HG03039 (cell line): ENCODE data around the gene TMEM59.
"Not testable (repeated sequence)": the region's sequence is repeated elsewhere in the genome, so short reads cannot be mapped to it uniquely, and the experiment has no call there.

ENCODE experiments used
- ATAC-seq: cut with Tn5 transposase; IDR thresholded peaks from one replicate; pipeline ENCODE4 v1.9.1; 2021; ENCODE audit warnings: mild to moderate bottlenecking, moderate library complexity; ENCODE audit not compliant: unreplicated experiment

Gene TMEM59

DNA sequence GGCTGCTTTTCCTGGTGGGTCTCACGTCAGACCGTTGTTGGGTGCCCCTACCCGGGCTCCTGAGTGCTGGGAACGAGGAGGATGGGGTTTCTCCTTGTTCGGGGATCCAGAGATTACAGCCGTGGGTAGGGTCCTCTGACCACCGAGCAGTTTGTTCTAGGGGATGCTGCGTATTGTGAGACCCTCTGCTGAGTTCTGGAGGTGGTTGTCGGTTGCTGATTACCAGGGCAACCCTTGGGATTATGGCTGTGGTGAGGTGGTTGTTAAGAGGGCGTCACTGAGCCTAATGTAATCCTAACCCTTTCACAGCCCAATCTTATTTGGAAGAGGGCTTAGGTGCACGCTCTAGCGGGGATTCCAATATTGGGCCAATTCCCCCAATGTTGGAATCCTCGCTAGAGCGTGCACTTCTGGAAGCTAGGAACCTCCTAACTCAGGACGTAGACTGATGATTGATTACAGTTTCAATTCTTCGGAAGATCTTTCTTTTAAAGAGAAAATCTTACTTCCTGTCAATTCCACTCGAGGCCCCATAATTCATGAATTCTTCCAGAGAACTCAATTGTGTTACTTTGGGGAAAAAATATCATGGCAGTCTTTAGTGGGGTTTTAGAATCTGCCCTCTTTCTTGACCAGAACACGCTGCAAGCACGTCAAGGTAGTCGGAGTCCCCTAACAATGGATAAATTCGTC, 887 bp upstream of the TMEM59 start:
- ATAC-seq, result no peak

- ATAC-seq, result peak; percentile 0
These were observed 522 bp downstream of the TMEM59 start for GRCh38 chr1:54052431-54052933.

DNA sequence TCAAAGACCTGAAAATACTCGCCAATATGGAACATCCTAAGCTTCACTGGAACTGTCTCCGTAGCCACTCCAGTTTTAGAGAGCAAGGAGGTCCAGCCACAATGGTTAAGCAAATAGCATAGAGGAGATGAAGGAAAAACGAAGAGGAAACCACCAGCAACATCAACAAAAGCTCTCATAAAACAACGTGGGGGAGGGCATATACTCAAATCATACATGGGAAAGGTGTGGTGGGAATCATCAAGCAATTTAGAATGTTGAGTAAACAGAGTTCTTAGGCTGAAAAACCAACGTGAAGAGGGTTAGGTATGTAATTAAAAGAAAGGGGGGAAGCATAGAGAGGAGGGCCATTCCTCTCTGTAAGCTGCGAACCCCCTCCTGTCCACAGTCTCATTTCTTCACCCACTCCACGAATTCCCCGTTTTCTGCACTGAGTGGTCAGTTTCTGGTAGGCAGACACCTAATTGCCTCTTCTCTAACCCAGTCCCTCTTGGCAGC, 1.0 kb downstream of the TMEM59 start:
- ATAC-seq, result no peak

DNA sequence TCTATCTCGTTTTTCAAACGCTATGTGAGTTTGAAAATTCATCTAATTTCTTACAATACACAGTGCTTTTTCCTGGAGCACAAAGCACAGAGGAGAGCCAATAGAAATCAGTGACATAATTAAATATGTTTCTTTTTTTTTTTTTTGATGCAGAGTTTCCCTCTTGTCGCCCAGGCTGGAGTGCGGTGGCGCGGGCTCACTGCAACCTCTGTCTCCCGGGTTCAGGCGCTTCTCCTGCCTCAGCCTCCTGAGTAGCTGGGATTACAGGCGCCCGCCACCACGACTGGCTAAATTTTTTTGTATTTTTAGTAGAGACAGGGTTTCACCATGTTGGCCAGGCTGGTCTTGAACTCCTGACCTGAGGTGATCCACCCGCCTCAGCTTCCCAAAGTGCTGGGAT, 2.6 kb downstream of the TMEM59 start:
- ATAC-seq, result not testable (repeated sequence)

- ATAC-seq, result no peak
These were observed 5.4 kb downstream of the TMEM59 start for GRCh38 chr1:54047384-54048305.

DNA sequence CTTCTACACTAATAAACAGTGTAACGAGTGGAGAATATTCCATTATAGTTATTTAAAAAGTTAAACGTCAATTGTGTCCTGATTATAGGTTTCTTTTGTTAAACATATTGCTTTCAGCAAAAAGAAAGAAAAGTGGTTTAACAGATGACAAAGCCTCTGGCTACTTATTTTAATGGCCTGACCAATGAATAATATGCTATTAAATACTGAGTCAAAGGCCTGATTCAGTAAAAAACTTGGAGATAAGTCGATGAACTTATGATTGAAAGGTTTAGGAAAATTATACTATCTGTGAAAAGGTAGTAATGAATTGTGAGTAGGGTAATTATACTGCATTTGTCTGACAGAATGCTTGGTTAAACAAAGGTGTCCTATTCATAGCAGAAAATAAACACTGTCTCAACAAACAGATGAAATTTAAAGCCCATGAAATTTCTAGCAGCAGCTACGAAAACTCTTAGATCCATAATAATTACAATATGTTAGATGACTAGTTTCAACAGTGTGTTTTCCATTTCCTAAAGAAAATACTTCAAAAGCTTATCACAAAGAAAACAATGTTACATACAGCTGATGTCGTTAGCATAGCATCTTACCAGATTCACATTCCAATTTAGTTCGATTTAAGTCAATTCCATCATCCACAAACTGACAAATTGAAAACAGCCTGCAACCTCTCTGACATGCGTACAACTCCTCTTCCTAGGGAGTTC, 6.2 kb downstream of the TMEM59 start:
- ATAC-seq, result no peak

DNA sequence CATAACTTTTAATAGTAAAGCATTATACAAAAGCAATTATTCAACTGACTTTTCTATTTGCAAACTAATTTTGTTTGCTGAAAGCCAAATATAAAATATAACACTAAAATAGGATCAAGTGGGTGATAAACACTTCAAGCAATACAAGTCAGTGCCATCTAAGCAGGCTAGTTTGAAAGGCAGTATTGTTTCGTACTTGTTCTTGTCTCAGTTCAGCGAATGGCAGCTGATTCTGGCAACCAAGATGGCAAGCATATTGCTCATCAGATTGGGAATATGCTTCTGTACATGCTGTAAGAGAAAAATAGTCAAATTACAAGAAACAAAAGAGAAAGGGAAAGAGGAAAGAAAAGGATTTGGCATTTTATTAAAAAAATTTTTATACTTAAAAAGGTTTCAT, 7.5 kb downstream of the TMEM59 start:
- no peak for ATAC-seq

- ATAC-seq, result no peak
These were observed 11.2 kb downstream of the TMEM59 start for GRCh38 chr1:54041806-54042205.

GRCh38 chr1:54037476-54037875, 15.5 kb downstream of the TMEM59 start:
- ATAC-seq, result no peak

DNA sequence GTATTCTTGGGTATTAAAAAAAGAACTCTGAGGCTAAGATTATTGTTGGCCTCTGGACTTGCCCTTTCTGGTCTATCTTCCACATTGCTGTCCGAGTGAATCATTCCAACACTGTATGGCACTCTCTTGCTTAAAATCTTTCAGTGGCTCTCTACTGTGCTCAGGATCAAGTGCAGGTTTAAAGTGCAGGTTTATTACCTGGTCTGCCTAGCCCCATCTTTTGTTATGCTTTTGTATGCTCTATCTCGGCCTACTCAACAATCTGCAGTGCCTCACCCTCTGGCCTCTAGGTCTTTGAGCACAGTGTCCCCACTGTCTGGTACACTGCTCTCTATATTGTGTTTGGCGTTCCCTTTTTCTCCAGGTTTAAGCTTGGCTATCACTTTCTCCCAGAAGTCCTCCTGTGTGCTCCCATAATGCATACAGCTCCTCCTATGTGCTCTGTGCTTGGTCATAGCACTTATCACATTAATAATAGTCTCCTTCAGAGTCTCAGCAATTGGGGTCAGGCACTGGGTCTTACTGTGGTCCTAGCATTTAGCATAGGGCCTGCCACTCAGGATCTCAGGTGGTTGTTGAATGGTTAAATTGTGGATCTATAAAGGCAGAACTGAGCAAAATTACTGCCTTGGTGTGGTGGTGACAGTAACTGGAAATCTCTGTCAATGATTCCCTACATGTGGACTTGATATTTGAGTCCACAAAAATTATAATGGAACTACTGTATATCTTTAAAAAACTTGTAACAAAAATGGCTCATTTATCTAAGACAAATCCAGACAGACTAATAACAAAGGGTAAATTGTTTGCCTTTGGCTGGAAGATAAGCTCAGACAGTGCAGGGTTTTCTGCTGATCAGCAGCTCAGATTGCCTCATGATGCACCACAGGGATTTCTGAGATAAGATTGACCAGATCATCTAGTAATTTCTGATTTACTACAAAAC, 24.4 kb downstream of the TMEM59 start:
- no peak for ATAC-seq

DNA sequence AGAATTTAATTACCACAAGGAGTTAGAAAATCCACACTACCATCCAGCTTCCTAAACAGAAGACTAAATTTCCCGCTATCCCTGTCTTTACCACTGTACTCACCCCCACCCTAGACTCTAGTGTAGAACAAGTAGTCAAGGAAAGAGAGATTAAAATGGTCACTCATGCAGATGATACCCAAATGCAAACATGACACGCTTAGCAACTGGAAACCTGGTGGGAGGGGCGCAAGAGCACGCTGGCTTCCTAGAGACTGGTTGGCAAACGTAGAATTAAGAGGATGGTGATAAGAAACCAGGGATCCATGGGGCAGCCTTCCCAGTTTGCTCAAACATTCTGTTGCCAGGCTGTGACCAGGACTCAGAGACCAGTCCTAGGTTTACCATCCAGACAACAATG, 25.2 kb downstream of the TMEM59 start:
- no peak for ATAC-seq

GRCh38 chr1:54024811-54025210, 28.2 kb downstream of the TMEM59 start:
- ATAC-seq, result not testable (repeated sequence)

- ATAC-seq, result no peak
These were observed 28.6 kb downstream of the TMEM59 start for GRCh38 chr1:54024358-54024757.

DNA sequence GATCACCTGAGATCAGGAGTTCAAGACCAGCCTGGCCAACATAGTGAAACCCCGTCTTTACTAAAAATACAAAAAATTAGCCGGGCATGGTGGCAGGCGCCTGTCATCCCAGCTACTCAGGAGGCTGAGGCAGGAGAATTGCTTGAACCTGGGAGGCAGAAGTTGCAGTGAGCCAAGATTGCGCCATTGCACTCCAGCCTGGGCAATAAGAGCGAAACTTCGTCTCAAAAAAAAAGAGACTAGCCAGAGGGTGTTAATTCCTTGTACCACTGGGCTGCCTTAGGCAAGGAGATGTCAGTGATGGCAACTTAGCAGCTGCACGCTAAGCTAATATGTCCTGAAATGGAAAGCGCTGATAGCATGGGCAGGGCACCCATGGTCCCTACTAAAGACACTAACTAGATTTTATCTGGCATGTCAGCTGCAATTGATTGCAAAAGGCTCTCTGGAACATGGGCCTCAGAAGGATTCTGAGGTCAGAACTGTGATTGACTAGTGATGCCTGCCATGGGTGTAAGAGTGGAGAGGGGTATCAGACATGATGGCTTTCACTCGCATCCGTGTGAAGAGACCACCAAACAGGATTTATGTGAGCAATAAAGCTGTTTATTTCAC, 33.3 kb downstream of the TMEM59 start:
- not testable (repeated sequence) for ATAC-seq

- no peak for ATAC-seq
These were observed 34.4 kb downstream of the TMEM59 start for GRCh38 chr1:54018635-54019034.

DNA sequence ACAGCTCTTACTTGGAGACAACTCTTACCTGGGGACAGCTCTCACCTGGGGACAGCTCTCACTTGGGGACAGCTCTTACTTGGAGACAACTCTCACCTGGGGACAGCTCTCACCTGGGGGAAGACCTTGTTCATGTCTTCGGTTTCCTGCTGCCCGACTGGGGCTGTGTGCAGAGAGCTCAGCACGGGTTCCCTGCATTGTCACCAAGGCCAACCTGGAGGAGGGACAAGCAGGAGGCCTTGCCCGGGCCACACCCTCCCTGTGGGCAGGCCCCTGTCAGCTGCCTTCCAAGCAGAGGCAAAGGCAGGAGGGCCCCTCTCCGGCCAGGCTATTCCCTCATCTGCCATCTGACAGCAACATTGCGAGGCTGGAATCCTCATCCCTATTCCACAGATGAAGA, 35.0 kb downstream of the TMEM59 start, which contains the start of gene LDLRAD1:
TSS of gene LDLRAD1 (minus strand) at position 208 of the 400 bp plus-strand sequence. CDS start at position 134, 74 bp downstream.
- no peak for ATAC-seq

GRCh38 chr1:54016343-54017282, 36.4 kb downstream of the TMEM59 start:
- no peak for ATAC-seq

DNA sequence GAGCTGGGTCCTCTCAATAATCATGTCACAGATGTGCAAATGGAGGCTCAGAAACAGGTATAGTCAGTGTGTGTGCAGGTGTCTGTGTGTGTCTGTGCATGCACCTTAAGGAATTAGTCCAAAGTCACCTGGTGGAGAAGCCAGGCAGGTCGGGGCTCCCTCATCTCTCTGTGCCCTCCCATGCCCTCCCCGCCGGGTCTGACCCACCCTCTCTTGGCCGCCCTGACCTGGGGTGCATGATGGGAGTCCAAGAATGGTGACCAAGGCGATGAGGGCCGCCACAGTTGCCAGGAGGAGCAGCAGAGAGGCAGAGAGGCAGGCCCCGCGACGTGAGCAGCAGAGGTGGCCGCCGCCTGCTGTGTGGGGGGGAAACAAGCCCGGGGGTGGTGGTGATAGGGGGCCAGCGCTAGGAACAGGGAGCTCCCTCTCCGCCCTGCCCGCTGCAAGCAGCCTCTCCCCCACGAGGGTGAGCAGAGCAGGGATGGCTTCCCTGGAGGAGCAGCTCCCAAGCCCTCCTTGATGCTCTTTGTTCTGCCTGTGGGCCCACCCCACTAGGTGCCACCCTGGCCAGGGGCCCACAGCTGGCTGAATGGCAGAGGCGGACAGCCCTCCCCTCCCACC, 38.9 kb downstream of the TMEM59 start:
- ATAC-seq, result no peak
